HG02943 (cell line): ENCODE data around the gene DAZAP1.
"Not testable (repeated sequence)": the region's sequence is repeated elsewhere in the genome, so short reads cannot be mapped to it uniquely, and the experiment has no call there.

Experiments used
- ATAC-seq: cut with Tn5 transposase; IDR thresholded peaks from one replicate; pipeline ENCODE4 v1.9.1; 2021; ENCODE audit warnings: mild to moderate bottlenecking, low read depth, moderate library complexity; ENCODE audit not compliant: unreplicated experiment

Gene DAZAP1

GRCh38 chr19:1409204-1410005 is 2.0 kb downstream of the DAZAP1 start:
- ATAC-seq, result no peak

GRCh38 chr19:1410136-1410786 is 2.9 kb downstream of the DAZAP1 start:
- ATAC-seq, result no peak

- ATAC-seq, result no peak
These were observed 3.4 kb downstream of the DAZAP1 start for GRCh38 chr19:1410789-1411188.

GRCh38 chr19:1411255-1412191 is 4.1 kb downstream of the DAZAP1 start:
- no peak for ATAC-seq

- no peak for ATAC-seq
These were observed 5.0 kb downstream of the DAZAP1 start for GRCh38 chr19:1412323-1412923.

GRCh38 chr19:1412995-1413800 is 5.8 kb downstream of the DAZAP1 start:
- no peak for ATAC-seq

GRCh38 chr19:1416014-1416841 is 8.8 kb downstream of the DAZAP1 start:
- no peak for ATAC-seq

GRCh38 chr19:1417145-1417544 is 9.8 kb downstream of the DAZAP1 start:
- ATAC-seq, result no peak

- ATAC-seq, result no peak
These were observed 10.5 kb downstream of the DAZAP1 start for GRCh38 chr19:1417681-1418495.

- no peak for ATAC-seq
These were observed 11.1 kb downstream of the DAZAP1 start for GRCh38 chr19:1418496-1418775.

GRCh38 chr19:1418951-1419738 is 11.8 kb downstream of the DAZAP1 start:
- no peak for ATAC-seq

GRCh38 chr19:1420085-1420484 is 12.7 kb downstream of the DAZAP1 start:
- ATAC-seq, result not testable (repeated sequence)

- ATAC-seq, result no peak
These were observed 13.2 kb downstream of the DAZAP1 start for GRCh38 chr19:1420590-1420989.

GRCh38 chr19:1421218-1421957 is 14.0 kb downstream of the DAZAP1 start:
- no peak for ATAC-seq

GRCh38 chr19:1421958-1422305 is 14.5 kb downstream of the DAZAP1 start:
- ATAC-seq, result no peak

GRCh38 chr19:1422360-1422759 is 15.0 kb downstream of the DAZAP1 start:
- no peak for ATAC-seq

GRCh38 chr19:1422943-1423342 is 15.6 kb downstream of the DAZAP1 start:
- ATAC-seq, result no peak
